Fibroblast of pulmonary artery (primary cell): ENCODE measurements around the gene PRPF19.

Experiments used
- DNase-seq: peaks from one replicate; pipeline ENCODE4 v3.0.0-alpha.2; 2010; ENCODE audit warnings: low read depth
- H3K4me3 ChIP-seq: replicated peaks from 2 replicates; pipeline ENCODE4 v1.5.1; 2011; ENCODE audit warnings: low read depth, mild to moderate bottlenecking, control low read depth, low read length, moderate library complexity
- CTCF ChIP-seq: IDR thresholded peaks from 2 replicates; pipeline ENCODE4 v1.5.1; 2011; ENCODE audit warnings: mild to moderate bottlenecking, control low read depth, low read length, inconsistent platforms; ENCODE audit errors: missing control alignments

The PRPF19 gene

GRCh38 chr11:60870733-60871377, 35.5 kb downstream of the PRPF19 start:
- TF ChIP-seq CTCF = no peak
- H3K4me3 ChIP-seq = no peak overlapping the region
- no peak for DNase-seq

- DNase-seq = no peak
- no peak for TF ChIP-seq CTCF
- no peak overlapping the region for H3K4me3 ChIP-seq
These were observed 36.1 kb downstream of the PRPF19 start for GRCh38 chr11:60870276-60870675.

GRCh38 chr11:60869451-60869825, 36.9 kb downstream of the PRPF19 start:
- H3K4me3 ChIP-seq = no peak overlapping the region
- no peak for TF ChIP-seq CTCF
- DNase-seq = no peak

- no peak overlapping the region for H3K4me3 ChIP-seq
- no peak for TF ChIP-seq CTCF
- no peak for DNase-seq
These were observed 37.5 kb downstream of the PRPF19 start for GRCh38 chr11:60868682-60869450.

GRCh38 chr11:60867871-60868681, 38.3 kb downstream of the PRPF19 start:
- H3K4me3 ChIP-seq = no peak overlapping the region
- DNase-seq = no peak
- TF ChIP-seq CTCF = no peak

- no peak for DNase-seq
- no peak for TF ChIP-seq CTCF
- H3K4me3 ChIP-seq = no peak within 1 kb of the TSS
These were observed 39.2 kb downstream of the PRPF19 start, which contains the start of gene ZP1 for GRCh38 chr11:60866911-60867870. ZP1 (plus strand) TSS chr11:60867542; CDS start chr11:60867562, 20 bp downstream.
